Liver (tissue), 9 donors: Measurements from ENCODE around the gene PSMB8. TPM values are rescaled to one million over a fixed set of nuclear protein-coding genes. Genes with fewer than 3 reads are reported as not detected.

Source experiments
- DNase-seq: peaks from one replicate; pipeline ENCODE4 v3.0.0-alpha.2; 2017; ENCODE audit warnings: low spot score
- H3K27ac ChIP-seq, 2 donors: one replicate each; pipeline ENCODE4 v1.7.0; 2013; ENCODE audit warnings: inconsistent platforms in 2 of 2, low read length in 2 of 2, control low read depth in 1 of 2, low read depth in 1 of 2, mild to moderate bottlenecking in 1 of 2
- H3K27me3 ChIP-seq, 4 donors: one replicate each; pipeline versions ENCODE4 v1.6.1 to v1.7.0; 2013; ENCODE audit warnings: low read length in 3 of 4, inconsistent platforms in 1 of 4, mild to moderate bottlenecking in 1 of 4, moderate library complexity in 1 of 4; ENCODE audit not compliant: control insufficient read depth in 4 of 4, insufficient read depth in 4 of 4
- H3K36me3 ChIP-seq, 4 donors: one replicate each; pipeline versions ENCODE4 v1.6.1 to v1.7.0; 2013; ENCODE audit warnings: low read length in 3 of 4, mild to moderate bottlenecking in 3 of 4, low read depth in 1 of 4, moderate library complexity in 1 of 4; ENCODE audit not compliant: control insufficient read depth in 4 of 4, insufficient read depth in 3 of 4
- H3K4me1 ChIP-seq, 4 donors: one replicate each; pipeline versions ENCODE4 v1.6.1 to v1.7.0; 2013; ENCODE audit warnings: low read length in 3 of 4, mild to moderate bottlenecking in 3 of 4, moderate library complexity in 1 of 4; ENCODE audit not compliant: control insufficient read depth in 4 of 4, insufficient read depth in 4 of 4
- H3K4me3 ChIP-seq, 3 donors: one replicate each; pipeline versions ENCODE4 v1.6.1 to v1.7.0; 2013; ENCODE audit warnings: low read length in 3 of 3, control low read depth in 1 of 3, low read depth in 1 of 3, mild to moderate bottlenecking in 1 of 3
- H3K9ac ChIP-seq, 2 donors: one replicate each; pipeline ENCODE4 v1.7.0; 2013; ENCODE audit warnings: low read length in 2 of 2, mild to moderate bottlenecking in 2 of 2, moderate library complexity in 2 of 2, control low read depth in 1 of 2, low read depth in 1 of 2
- H3K9me3 ChIP-seq, 4 donors: one replicate each; pipeline versions ENCODE4 v1.6.1 to v1.7.0; 2013; ENCODE audit warnings: low read length in 3 of 4; ENCODE audit not compliant: control insufficient read depth in 4 of 4
- EGR1 ChIP-seq, 2 donors: IDR thresholded peaks; 2 replicates each; pipeline ENCODE4 v1.6.1; 2016 to 2018; ENCODE audit warnings: antibody characterized with exemption in 2 of 2, low read depth in 2 of 2
- FOXA1 ChIP-seq: IDR thresholded peaks from 2 replicates; pipeline ENCODE4 v1.6.1; 2016; ENCODE audit warnings: antibody characterized with exemption
- FOXA2 ChIP-seq: IDR thresholded peaks from 2 replicates; pipeline ENCODE4 v1.6.1; 2016; ENCODE audit warnings: antibody characterized with exemption
- GABPA ChIP-seq, 2 donors: IDR thresholded peaks in 1 of 2; conservative IDR thresholded peaks in 1 of 2; 2 replicates each; pipeline ENCODE4 v1.6.1; 2016; ENCODE audit warnings: antibody characterized with exemption in 2 of 2, mild to moderate bottlenecking in 1 of 2, moderate library complexity in 1 of 2
- HNF4A ChIP-seq, 2 donors: conservative IDR thresholded peaks; 2 replicates each; pipeline ENCODE4 v1.6.1; 2016; ENCODE audit warnings: antibody characterized with exemption in 2 of 2, mild to moderate bottlenecking in 2 of 2
- JUND ChIP-seq, 2 donors: IDR thresholded peaks; 2 replicates each; pipeline ENCODE4 v1.6.1; 2016; ENCODE audit warnings: antibody characterized with exemption in 2 of 2
- NR2F2 ChIP-seq: IDR thresholded peaks from 2 replicates; pipeline ENCODE4 v1.6.1; 2016; ENCODE audit warnings: antibody characterized with exemption
- RAD21 ChIP-seq, 2 donors: IDR thresholded peaks; 2 replicates each; pipeline ENCODE4 v1.6.1; 2016; ENCODE audit warnings: antibody characterized with exemption in 2 of 2, mild to moderate bottlenecking in 2 of 2
- REST ChIP-seq: IDR thresholded peaks from 2 replicates; pipeline ENCODE4 v1.6.1; 2016; ENCODE audit warnings: antibody characterized with exemption, mild to moderate bottlenecking
- RXRA ChIP-seq, 2 donors: IDR thresholded peaks; 2 replicates each; pipeline ENCODE4 v1.6.1; 2017 to 2018; ENCODE audit warnings: antibody characterized with exemption in 2 of 2, mild to moderate bottlenecking in 1 of 2
- SP1 ChIP-seq: IDR thresholded peaks from 2 replicates; pipeline ENCODE4 v1.6.1; 2018; ENCODE audit warnings: antibody characterized with exemption, mild to moderate bottlenecking
- TAF1 ChIP-seq: conservative IDR thresholded peaks from 2 replicates; pipeline ENCODE4 v1.6.1; 2016; ENCODE audit warnings: antibody characterized with exemption, mild to moderate bottlenecking
- ZBTB33 ChIP-seq: IDR thresholded peaks from 2 replicates; pipeline ENCODE4 v1.6.1; 2016; ENCODE audit warnings: antibody characterized with exemption
- WGBS: extraction: QIAGEN DNeasy Blood & Tissue Kit; methylation state at CpG from one replicate; pipeline ENCODE4 v1.1.7; 2013; 5-methylcytosine and 5-hydroxymethylcytosine counted together
- polyA plus RNA-seq, 2 donors: library from polyadenylated mRNA; stranded (reverse) in 1 of 2; unstranded in 1 of 2; fragments of 200-250 nt in 1 of 2; fragments of >200 nt in 1 of 2; fragmentation: Nextera tagmentation in 1 of 2; extraction: Ambion mirVana in 1 of 2; gene quantifications; one replicate each; pipeline versions ENCODE4 v1.2.1 to v1.2.3, GENCODE V29; 2013 to 2015
- total RNA-seq, 2 donors: library from RNA; depleted of rRNA; stranded (reverse); fragments of >200 nt; gene quantifications; one replicate each; pipeline ENCODE4 v1.2.3, GENCODE V29; 2014
- TF ChIP-seq, protein P1 (sequence below): IDR thresholded peaks from 2 replicates; pipeline ENCODE4 v1.6.1; 2016; ENCODE audit warnings: antibody characterized with exemption
- TF ChIP-seq, protein P2 (sequence below): fragments of 150-350 bp; IDR thresholded peaks from 2 replicates; pipeline ENCODE4 v1.5.1; 2017; ENCODE audit warnings: improper control_type of control experiment, low read depth, low read length; ENCODE audit not compliant: missing input control
- TF ChIP-seq, protein P3 (sequence below): IDR thresholded peaks from 2 replicates; pipeline ENCODE4 v1.6.1; 2016; ENCODE audit warnings: antibody characterized with exemption
- donor health status: healthy.
- donor health status: healthy.
- donor health status: healthy.
- donor health status: healthy.
- donor health status: healthy.

Gene PSMB8
- total and polyA plus RNA-seq, 4 donors, result 19.9 to 75.1 (median 44.0) TPM

DNA sequence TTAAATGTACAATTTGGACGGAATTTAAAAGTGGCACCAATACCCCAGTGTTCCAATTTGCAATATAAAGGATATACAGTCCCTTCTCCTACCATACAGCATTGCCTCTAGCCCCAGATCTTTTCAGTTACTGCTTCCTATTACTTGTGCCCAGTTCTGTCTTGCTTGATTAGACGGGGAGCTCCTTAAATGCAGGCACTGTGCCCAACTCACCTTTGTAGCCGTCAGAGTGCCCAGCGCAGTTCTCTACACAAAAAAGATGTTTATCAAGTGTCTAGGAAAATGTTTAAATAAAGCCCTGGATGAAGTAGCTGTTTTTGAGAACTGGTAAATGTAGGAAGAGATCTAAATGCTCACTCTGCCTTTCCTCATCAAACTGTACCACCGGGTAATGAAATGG is 12.9 kb downstream of the PSMB8 start:
- WGBS, result 85% methylated on average over 5 of the region's 5 CpGs
- no peak overlapping the region for H3K9ac ChIP-seq
- H3K4me3 ChIP-seq, result no peak overlapping the region
- no peak overlapping the region for H3K27ac ChIP-seq
- peaks cover 2 to 37% (median 25%) of the 10 kb centered on the region in 4 donors for H3K36me3 ChIP-seq
- no peak for DNase-seq
- no peaks in the 10 kb centered on the region for H3K9me3 ChIP-seq
- TF ChIP-seq, protein P1, sequence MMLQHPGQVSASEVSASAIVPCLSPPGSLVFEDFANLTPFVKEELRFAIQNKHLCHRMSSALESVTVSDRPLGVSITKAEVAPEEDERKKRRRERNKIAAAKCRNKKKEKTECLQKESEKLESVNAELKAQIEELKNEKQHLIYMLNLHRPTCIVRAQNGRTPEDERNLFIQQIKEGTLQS, result no peak
- TF ChIP-seq, protein P2, sequence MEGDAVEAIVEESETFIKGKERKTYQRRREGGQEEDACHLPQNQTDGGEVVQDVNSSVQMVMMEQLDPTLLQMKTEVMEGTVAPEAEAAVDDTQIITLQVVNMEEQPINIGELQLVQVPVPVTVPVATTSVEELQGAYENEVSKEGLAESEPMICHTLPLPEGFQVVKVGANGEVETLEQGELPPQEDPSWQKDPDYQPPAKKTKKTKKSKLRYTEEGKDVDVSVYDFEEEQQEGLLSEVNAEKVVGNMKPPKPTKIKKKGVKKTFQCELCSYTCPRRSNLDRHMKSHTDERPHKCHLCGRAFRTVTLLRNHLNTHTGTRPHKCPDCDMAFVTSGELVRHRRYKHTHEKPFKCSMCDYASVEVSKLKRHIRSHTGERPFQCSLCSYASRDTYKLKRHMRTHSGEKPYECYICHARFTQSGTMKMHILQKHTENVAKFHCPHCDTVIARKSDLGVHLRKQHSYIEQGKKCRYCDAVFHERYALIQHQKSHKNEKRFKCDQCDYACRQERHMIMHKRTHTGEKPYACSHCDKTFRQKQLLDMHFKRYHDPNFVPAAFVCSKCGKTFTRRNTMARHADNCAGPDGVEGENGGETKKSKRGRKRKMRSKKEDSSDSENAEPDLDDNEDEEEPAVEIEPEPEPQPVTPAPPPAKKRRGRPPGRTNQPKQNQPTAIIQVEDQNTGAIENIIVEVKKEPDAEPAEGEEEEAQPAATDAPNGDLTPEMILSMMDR, result no peak
- TF ChIP-seq RAD21 (IDR thresholded peaks at IDR 0.05), result no peak
- no peak for TF ChIP-seq FOXA1
- TF ChIP-seq EGR1 (IDR thresholded peaks at IDR 0.05; ENCODE audit: low read depth in 2 of 2), result no peak
- no peak for TF ChIP-seq REST
- no peaks in the 10 kb centered on the region for H3K4me1 ChIP-seq
- H3K27me3 ChIP-seq, result no peaks in the 10 kb centered on the region

DNA sequence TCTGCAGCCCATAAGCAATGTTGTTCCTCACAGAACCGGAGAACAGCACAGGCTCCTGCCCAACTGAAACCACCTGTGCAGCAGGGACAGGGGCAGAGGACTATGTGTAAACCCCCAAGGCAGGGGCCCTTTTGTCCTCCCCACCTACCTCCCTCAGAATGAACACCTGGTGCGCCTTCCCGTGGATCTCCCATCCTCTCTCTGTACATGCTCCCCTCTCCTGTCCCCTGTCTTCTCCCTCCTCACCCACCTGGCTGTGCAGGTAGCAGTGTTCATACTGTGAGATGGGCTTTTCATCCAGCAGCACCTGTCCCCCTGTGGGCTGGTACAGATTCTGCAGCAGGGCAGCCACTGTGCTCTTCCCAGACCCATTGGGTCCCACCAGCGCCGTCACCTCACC is 13.8 kb downstream of the PSMB8 start:
- Histone ChIP-seq H3K4me3 (no peak overlapping the region), H3K9me3 (no peaks in the 10 kb centered on the region), H3K36me3 (peaks cover 2 to 32% (median 23%) of the 10 kb centered on the region in 4 donors), H3K27ac (no peak overlapping the region), H3K9ac (no peak overlapping the region), H3K27me3 (no peaks in the 10 kb centered on the region), H3K4me1 (no peaks in the 10 kb centered on the region)
- TF ChIP-seq RXRA (IDR thresholded peaks at IDR 0.05) (no peak), RAD21 (IDR thresholded peaks at IDR 0.05) (no peak)
- TF ChIP-seq, protein P3, sequence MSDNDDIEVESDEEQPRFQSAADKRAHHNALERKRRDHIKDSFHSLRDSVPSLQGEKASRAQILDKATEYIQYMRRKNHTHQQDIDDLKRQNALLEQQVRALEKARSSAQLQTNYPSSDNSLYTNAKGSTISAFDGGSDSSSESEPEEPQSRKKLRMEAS, result no peak
- no peak for DNase-seq
- 88% methylated on average over 5 of the region's 5 CpGs for WGBS

DNA sequence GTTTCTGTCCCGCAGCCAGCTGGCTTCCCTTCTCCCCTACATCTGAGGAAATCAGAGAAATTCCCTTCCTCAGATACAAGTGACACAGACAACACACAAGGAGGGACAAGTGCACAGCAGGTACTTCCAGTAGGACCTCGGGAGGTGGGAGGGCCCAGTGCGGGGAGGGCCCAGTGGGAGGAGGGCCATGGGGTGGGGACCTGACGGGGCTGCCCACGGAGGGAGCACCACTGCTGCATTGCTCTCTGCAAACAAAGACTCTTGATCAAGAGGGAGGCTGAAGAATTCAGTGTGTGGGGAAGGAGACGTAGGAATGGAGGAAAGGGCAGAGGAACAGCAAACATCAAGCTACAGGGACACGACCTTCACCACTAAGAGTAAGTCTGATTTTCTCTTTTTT is 14.4 kb downstream of the PSMB8 start:
- no peak for DNase-seq
- H3K27ac ChIP-seq, result no peak overlapping the region
- H3K4me3 ChIP-seq, result no peak overlapping the region
- WGBS, result 78% methylated on average over 7 of the region's 7 CpGs
- H3K9me3 ChIP-seq, result no peaks in the 10 kb centered on the region
- H3K4me1 ChIP-seq, result no peaks in the 10 kb centered on the region
- no peaks in the 10 kb centered on the region for H3K27me3 ChIP-seq
- H3K36me3 ChIP-seq, result peaks cover 2 to 29% (median 21%) of the 10 kb centered on the region in 4 donors
- H3K9ac ChIP-seq, result no peak overlapping the region
- TF ChIP-seq EGR1 (IDR thresholded peaks at IDR 0.05; ENCODE audit: low read depth in 2 of 2), result no peak
- TF ChIP-seq TAF1, result no peak
- TF ChIP-seq, protein P1, result no peak
- TF ChIP-seq, protein P3, result no peak
- TF ChIP-seq JUND (IDR thresholded peaks at IDR 0.05), result no peak
- no peak for TF ChIP-seq ZBTB33
- TF ChIP-seq, protein P2, result no peak
- TF ChIP-seq NR2F2, result no peak
- TF ChIP-seq FOXA2, result no peak
- TF ChIP-seq FOXA1, result no peak
- no peak for TF ChIP-seq GABPA (IDR thresholded peaks at IDR 0.05 in 1 of 2, conservative IDR thresholded peaks at IDR 0.05 in 1 of 2)
- no peak for TF ChIP-seq SP1
- TF ChIP-seq HNF4A (conservative IDR thresholded peaks at IDR 0.05), result no peak
- TF ChIP-seq RXRA (IDR thresholded peaks at IDR 0.05), result no peak
